ENCODE results near the gene IPO4.
"Not testable (repeated sequence)": the region's sequence is repeated elsewhere in the genome, so short reads cannot be mapped to it uniquely, and the experiment has no call there.

Gene IPO4

GRCh38 chr14:24188251-24189058 lies at the start of gene IPO4:
TSS of gene IPO4 (minus strand) at chr14:24188816. CDS start at chr14:24188787, 29 bp downstream.
- DNase-seq = peak; percentile 93

- no peak for DNase-seq
Observed at GRCh38 chr14:24238123-24238522, 49.5 kb upstream of the IPO4 start.

GRCh38 chr14:24237463-24237955 lies 48.9 kb upstream of the IPO4 start:
- no peak for DNase-seq

- DNase-seq = no peak
Observed at GRCh38 chr14:24236689-24237462, 48.3 kb upstream of the IPO4 start.

GRCh38 chr14:24235804-24236688 lies 47.4 kb upstream of the IPO4 start:
- DNase-seq = no peak

- no peak for DNase-seq
Observed at GRCh38 chr14:24234095-24235005, 45.7 kb upstream of the IPO4 start.

GRCh38 chr14:24233538-24233866 lies 44.9 kb upstream of the IPO4 start:
- DNase-seq = no peak

- DNase-seq = no peak
Observed at GRCh38 chr14:24232645-24233537, 44.3 kb upstream of the IPO4 start, which contains the start of gene GMPR2. TSS of gene GMPR2 (plus strand) at chr14:24232929. CDS start at chr14:24233254, 325 bp downstream.

GRCh38 chr14:24232121-24232644 lies 43.6 kb upstream of the IPO4 start, which contains the start of gene NEDD8:
TSS of gene NEDD8 (minus strand) at chr14:24232367. CDS start at chr14:24232267, 100 bp downstream.
- DNase-seq = no peak

GRCh38 chr14:24231263-24232120 lies 42.9 kb upstream of the IPO4 start:
- DNase-seq = no peak

GRCh38 chr14:24228902-24229301 lies 40.3 kb upstream of the IPO4 start:
- DNase-seq = no peak

- no peak for DNase-seq
Observed at GRCh38 chr14:24226473-24226872, 37.9 kb upstream of the IPO4 start.

GRCh38 chr14:24224618-24225071 lies 36.0 kb upstream of the IPO4 start:
- no peak for DNase-seq

- not testable (repeated sequence) for DNase-seq
Observed at GRCh38 chr14:24222987-24223386, 34.4 kb upstream of the IPO4 start.

GRCh38 chr14:24219521-24219920 lies 30.9 kb upstream of the IPO4 start:
- DNase-seq = no peak

GRCh38 chr14:24219080-24219479 lies 30.5 kb upstream of the IPO4 start:
- DNase-seq = no peak

- not testable (repeated sequence) for DNase-seq
Observed at GRCh38 chr14:24216876-24217275, 28.3 kb upstream of the IPO4 start.

GRCh38 chr14:24216345-24216699 lies 27.7 kb upstream of the IPO4 start:
- DNase-seq = no peak
